HL-60 (cell line): ENCODE results near the gene RASSF8.

Experiments
- CTCF ChIP-seq: IDR thresholded peaks from one replicate; pipeline ENCODE4 v1.5.1; 2011; ENCODE audit warnings: low read length, control low read depth, inconsistent platforms; ENCODE audit not compliant: insufficient read depth
- GABPA ChIP-seq: IDR thresholded peaks from 2 replicates; pipeline ENCODE4 v1.6.1; 2012; ENCODE audit warnings: low read depth
- POLR2AphosphoS5 ChIP-seq: IDR thresholded peaks from 2 replicates; pipeline ENCODE4 v1.6.1; 2012; ENCODE audit warnings: low read depth
- REST ChIP-seq: IDR thresholded peaks from 2 replicates; pipeline ENCODE4 v1.6.1; 2012; ENCODE audit warnings: low read depth; ENCODE audit not compliant: insufficient replicate concordance
- SPI1 ChIP-seq: IDR thresholded peaks from 2 replicates; pipeline ENCODE4 v1.6.1; 2012; ENCODE audit warnings: low read depth, mild to moderate bottlenecking, borderline replicate concordance

GRCh38 chr12:26125400-26126339 is 167.2 kb downstream of the RASSF8 start:
- TF ChIP-seq CTCF, result no peak
- no peak for TF ChIP-seq REST
- TF ChIP-seq POLR2AphosphoS5, result no peak
- no peak for TF ChIP-seq SPI1
- TF ChIP-seq GABPA, result no peak
